Endometrial microvascular endothelial cells (primary cell): Measurements from ENCODE around the gene RAD9B. TPM values are rescaled to one million over a fixed set of nuclear protein-coding genes. Genes with fewer than 3 reads are reported as not detected.
"Not testable (repeated sequence)": the region's sequence is repeated elsewhere in the genome, so short reads cannot be mapped to it uniquely, and the experiment has no call there.

Source experiments
- in situ Hi-C: cut with HindIII; loops from 2 replicates; pipeline ENCODE4 v1.10.0; 2017; ENCODE audit warnings: low sequenced_read_pairs, low pct_unique_long_range_greater_than_20kb; ENCODE audit errors: inconsistent ontology term
- total RNA-seq: library from RNA; depleted of rRNA; stranded (reverse); fragments of >200 nt; gene quantifications from one replicate; pipeline ENCODE4 v1.2.3, GENCODE V29; 2015; ENCODE audit errors: inconsistent ontology term

Gene RAD9B
- total RNA-seq = 0.19 TPM

GRCh38 chr12:110501752-110502738, at the start of gene RAD9B, which contains the start of gene VPS29:
TSS of gene RAD9B (plus strand) at chr12:110502331. CDS start at chr12:110502338, 7 bp downstream.
TSS of gene VPS29 (minus strand) at chr12:110502111. CDS start at chr12:110502051, 60 bp downstream.
- in situ Hi-C loops = loop anchor here (5.0 to 25.0 kb wide), 2 partner anchors 35 to 235 kb away; partner anchors contain the start of genes FAM216A, GPN3 and PPP1CC

- in situ Hi-C loops = no loop called here
Measured at GRCh38 chr12:110453569-110454296, 48.4 kb upstream of the RAD9B start.

GRCh38 chr12:110458756-110459155, 43.4 kb upstream of the RAD9B start:
- in situ Hi-C loops = no loop called here

- in situ Hi-C loops = not testable (repeated sequence)
Measured at GRCh38 chr12:110461189-110461588, 40.9 kb upstream of the RAD9B start.

GRCh38 chr12:110465024-110465423, 37.1 kb upstream of the RAD9B start:
- in situ Hi-C loops = loop anchor here (5.0 kb wide), 1 partner anchor 37 kb away; the partner anchor contains the start of genes RAD9B and VPS29

- in situ Hi-C loops = loop anchor here (5.0 kb wide), 1 partner anchor 37 kb away; the partner anchor contains the start of genes RAD9B and VPS29
Measured at GRCh38 chr12:110465765-110466164, 36.4 kb upstream of the RAD9B start.

GRCh38 chr12:110466791-110467190, 35.3 kb upstream of the RAD9B start:
- in situ Hi-C loops = loop anchor here (5.0 kb wide), 1 partner anchor 36 kb away; the partner anchor contains the start of genes RAD9B and VPS29

GRCh38 chr12:110467847-110468213, 34.3 kb upstream of the RAD9B start:
- in situ Hi-C loops = loop anchor here (5.0 kb wide), 1 partner anchor 34 kb away; the partner anchor contains the start of genes RAD9B and VPS29

GRCh38 chr12:110468214-110469048, 33.7 kb upstream of the RAD9B start, which contains the start of the genes FAM216A and GPN3:
TSS of gene FAM216A (plus strand) at chr12:110468845. CDS start at chr12:110468876, 31 bp downstream.
TSS of gene GPN3 (minus strand) at chr12:110468257. CDS start at chr12:110468203, 54 bp downstream.
- in situ Hi-C loops = loop anchor here (5.0 kb wide), 1 partner anchor 34 kb away; the partner anchor contains the start of genes RAD9B and VPS29

- in situ Hi-C loops = no loop called here
Measured at GRCh38 chr12:110475426-110475825, 26.7 kb upstream of the RAD9B start.

GRCh38 chr12:110498984-110499706, 3.0 kb upstream of the RAD9B start:
- in situ Hi-C loops = no loop called here

- in situ Hi-C loops = loop anchor here (5.0 to 25.0 kb wide), 2 partner anchors 34 to 236 kb away; partner anchors contain the start of genes FAM216A, GPN3 and PPP1CC
Measured at GRCh38 chr12:110501399-110501751, 756 bp upstream of the RAD9B start.

GRCh38 chr12:110503432-110503831, 1.3 kb downstream of the RAD9B start:
- in situ Hi-C loops = loop anchor here (5.0 to 25.0 kb wide), 2 partner anchors 36 to 234 kb away; partner anchors contain the start of genes FAM216A, GPN3 and PPP1CC

- in situ Hi-C loops = loop anchor here (25.0 kb wide), 1 partner anchor 232 kb away; the partner anchor contains the start of gene PPP1CC
Measured at GRCh38 chr12:110505332-110505731, 3.2 kb downstream of the RAD9B start.

GRCh38 chr12:110508071-110508586, 6.0 kb downstream of the RAD9B start:
- in situ Hi-C loops = loop anchor here (25.0 kb wide), 1 partner anchor 229 kb away; the partner anchor contains the start of gene PPP1CC

- in situ Hi-C loops = loop anchor here (25.0 kb wide), 1 partner anchor 223 kb away; the partner anchor contains the start of gene PPP1CC
Measured at GRCh38 chr12:110513842-110514241, 11.7 kb downstream of the RAD9B start.

- in situ Hi-C loops = loop anchor here (25.0 kb wide), 1 partner anchor 223 kb away; the partner anchor contains the start of gene PPP1CC
Measured at GRCh38 chr12:110514363-110514762, 12.2 kb downstream of the RAD9B start.
